GM13977 (cell line): ENCODE data around the gene HIVEP3.

Source experiments
- DNase-seq: peaks from one replicate; pipeline ENCODE4 v3.0.0; 2012; ENCODE audit warnings: low spot score
- CTCF ChIP-seq: IDR thresholded peaks from 2 replicates; pipeline ENCODE4 v1.5.1; 2012; ENCODE audit warnings: mild to moderate bottlenecking, control low read depth; ENCODE audit not compliant: insufficient read depth; ENCODE audit errors: extremely low read depth, missing control alignments
- in situ Hi-C: fragments of 300-500 bp; cut with MboI; formaldehyde crosslinking; loops from one replicate; pipeline ENCODE4 v1.12.0; 2022; ENCODE audit warnings: low sequenced_read_pairs, low pct_unique_long_range_greater_than_20kb, mixed read lengths, inconsistent platforms; ENCODE audit not compliant: unreplicated experiment

The HIVEP3 gene

GRCh38 chr1:41768583-41768982 lies 150.1 kb downstream of the HIVEP3 start:
- in situ Hi-C loops: no loop called here
- no peak for TF ChIP-seq CTCF
- no peak for DNase-seq

GRCh38 chr1:41767534-41768525 lies 150.9 kb downstream of the HIVEP3 start:
- TF ChIP-seq CTCF: no peak
- in situ Hi-C loops: no loop called here
- no peak for DNase-seq

GRCh38 chr1:41766546-41766945 lies 152.2 kb downstream of the HIVEP3 start:
- no peak for TF ChIP-seq CTCF

GRCh38 chr1:41766041-41766440 lies 152.7 kb downstream of the HIVEP3 start:
- TF ChIP-seq CTCF: no peak
- in situ Hi-C loops: no loop called here
- DNase-seq: no peak

More at GRCh38 chr1:41766546-41766945, 152.2 kb downstream of the HIVEP3 start:
- in situ Hi-C loops: no loop called here
- DNase-seq: no peak

- DNase-seq: peak; percentile 37
- TF ChIP-seq CTCF: no peak
- in situ Hi-C loops: no loop called here
Observed at GRCh38 chr1:41765152-41765551, 153.6 kb downstream of the HIVEP3 start.

GRCh38 chr1:41764656-41765055 lies 154.1 kb downstream of the HIVEP3 start:
- DNase-seq: no peak
- in situ Hi-C loops: no loop called here
- TF ChIP-seq CTCF: no peak
